Measurements from ENCODE around the gene IL36A. TPM values are rescaled to one million over a fixed set of nuclear protein-coding genes. Genes with fewer than 3 reads are reported as not detected.

Gene IL36A, protein sequence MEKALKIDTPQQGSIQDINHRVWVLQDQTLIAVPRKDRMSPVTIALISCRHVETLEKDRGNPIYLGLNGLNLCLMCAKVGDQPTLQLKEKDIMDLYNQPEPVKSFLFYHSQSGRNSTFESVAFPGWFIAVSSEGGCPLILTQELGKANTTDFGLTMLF
- total RNA-seq (2014; rRNA removed; shearing (Covaris generic)) = not detected in 2 replicates
- not detected in 2 replicates for polyA plus RNA-seq (2015; cell fraction: cytosol; rRNA removed)
- polyA plus RNA-seq (2015; cell fraction: nucleus; rRNA removed) = not detected in 2 replicates

DNA sequence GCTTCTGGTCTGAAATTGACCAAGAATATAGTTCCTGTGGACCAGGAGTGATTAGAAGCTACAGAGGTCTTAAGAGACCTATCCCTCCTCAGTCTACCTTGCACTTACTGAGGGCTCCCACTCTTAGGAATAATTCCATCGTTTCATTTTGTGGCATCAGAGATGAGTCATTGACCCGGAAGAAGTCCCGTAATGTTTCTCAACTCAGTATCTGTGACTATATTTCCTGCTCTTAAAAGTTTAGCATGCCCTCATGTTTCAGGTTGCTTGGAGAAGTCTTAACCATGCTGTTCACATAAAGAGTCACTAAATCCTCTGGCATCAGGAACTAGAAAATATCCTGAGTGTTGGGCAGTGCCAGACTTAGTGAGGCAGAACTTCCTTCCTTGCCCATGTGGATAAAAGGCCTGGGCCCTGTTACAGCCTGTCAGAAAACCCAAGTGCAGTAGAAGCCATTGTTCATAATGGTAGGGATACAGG lies at the start of gene IL36A:
Gene IL36A, plus strand, starts transcription at position 430 of the 480 bp plus-strand sequence. CDS start 413 bp downstream, outside the sequence.
- in situ Hi-C loops (cut with HindIII; ENCODE audit: low pct_unique_long_range_greater_than_20kb, low sequenced_read_pairs) = no loop called here
- no peak for DNase-seq (ENCODE audit: low read depth, low spot score)

DNA sequence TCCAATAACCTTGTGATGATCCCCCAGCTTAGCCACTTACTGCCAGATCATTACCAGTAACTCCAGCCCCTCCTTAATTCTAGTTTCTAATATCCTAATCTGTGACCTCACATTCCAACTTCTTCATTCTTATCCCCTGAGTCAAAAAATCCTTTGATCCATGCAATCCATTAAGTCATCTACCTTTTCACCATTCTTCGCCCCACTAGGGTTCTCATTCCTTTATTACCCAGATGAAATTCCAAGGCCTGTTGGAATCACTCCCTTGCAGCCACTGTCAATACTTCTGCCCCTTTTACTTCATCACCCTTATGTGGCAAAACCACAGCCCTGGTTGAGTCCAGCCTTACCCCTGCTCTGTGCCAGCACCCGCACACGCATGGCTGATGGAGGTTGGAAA lies 47.7 kb upstream of the IL36A start:
- in situ Hi-C loops (cut with HindIII; ENCODE audit: low pct_unique_long_range_greater_than_20kb, low sequenced_read_pairs) = no loop called here
- DNase-seq (ENCODE audit: low read depth, low spot score) = no peak

DNA sequence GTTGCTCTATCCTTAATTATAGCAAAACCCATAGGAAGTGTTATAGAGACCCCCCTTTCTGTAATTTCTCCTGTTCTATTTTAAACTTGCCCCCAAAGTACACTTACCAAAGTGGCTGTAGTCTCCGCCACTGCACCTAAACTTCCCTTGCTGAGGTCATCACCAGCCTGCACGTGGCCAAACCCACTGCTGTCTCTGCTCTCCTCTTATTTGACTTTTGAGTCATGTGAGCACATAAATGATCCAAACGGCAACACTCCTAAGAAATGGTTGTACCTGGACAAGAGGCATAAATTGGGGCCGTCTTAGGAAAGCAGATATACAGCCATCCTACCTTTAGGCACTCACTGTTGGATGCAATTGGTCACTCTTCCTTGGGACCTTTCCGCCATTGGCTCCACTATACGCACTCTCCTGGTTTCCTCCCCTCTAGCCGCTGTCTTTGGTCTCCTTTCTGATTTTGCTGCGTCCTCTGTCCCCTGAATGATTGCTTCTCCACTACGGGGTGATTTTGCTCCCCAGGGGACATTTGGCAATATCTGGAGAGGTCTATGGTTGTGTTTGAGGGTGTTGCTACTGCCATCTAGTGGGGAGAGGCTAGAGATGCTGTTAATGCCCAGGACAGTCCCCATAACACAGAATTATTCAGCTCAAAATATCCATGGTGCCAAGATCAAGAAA lies 46.7 kb upstream of the IL36A start:
- peak; percentile 77 for DNase-seq (ENCODE audit: low read depth, low spot score)
- in situ Hi-C loops (cut with HindIII; ENCODE audit: low pct_unique_long_range_greater_than_20kb, low sequenced_read_pairs) = no loop called here

DNA sequence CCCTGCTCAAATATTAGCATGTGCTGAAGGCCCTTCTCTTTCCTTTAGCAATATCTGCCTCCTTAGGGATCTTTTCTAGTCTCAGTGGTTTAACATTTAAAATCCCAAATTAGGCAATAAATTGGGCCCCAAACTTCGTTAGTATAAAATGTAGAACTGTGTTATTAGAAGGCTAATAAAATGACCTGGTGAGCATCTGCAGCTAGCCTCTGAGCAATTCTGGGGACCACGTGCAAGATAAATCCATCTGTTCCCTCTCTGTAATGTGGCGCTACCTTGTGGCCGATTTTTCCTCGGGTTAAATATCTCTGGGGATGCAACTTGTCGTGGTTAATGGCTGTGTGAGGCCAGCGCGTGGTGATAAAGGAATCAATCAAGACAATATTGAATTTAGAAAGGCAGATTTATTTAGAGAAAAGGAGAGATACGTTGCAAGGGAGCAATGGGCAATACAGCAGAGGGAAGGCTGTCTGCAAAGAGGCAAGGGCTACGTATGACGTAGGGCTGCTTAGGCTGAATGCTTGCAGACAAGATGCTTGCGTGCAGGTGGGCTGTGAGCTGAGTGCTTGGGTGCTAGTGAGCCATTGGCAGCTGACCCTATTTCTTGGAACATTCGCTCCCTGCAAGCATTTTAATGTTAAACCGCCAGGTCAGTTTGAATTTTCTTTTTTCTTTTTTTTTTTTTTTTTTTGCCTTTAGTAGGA lies 46.0 kb upstream of the IL36A start:
- DNase-seq (ENCODE audit: low read depth, low spot score) = peak; percentile 5
- in situ Hi-C loops (cut with HindIII; ENCODE audit: low pct_unique_long_range_greater_than_20kb, low sequenced_read_pairs) = no loop called here

DNA sequence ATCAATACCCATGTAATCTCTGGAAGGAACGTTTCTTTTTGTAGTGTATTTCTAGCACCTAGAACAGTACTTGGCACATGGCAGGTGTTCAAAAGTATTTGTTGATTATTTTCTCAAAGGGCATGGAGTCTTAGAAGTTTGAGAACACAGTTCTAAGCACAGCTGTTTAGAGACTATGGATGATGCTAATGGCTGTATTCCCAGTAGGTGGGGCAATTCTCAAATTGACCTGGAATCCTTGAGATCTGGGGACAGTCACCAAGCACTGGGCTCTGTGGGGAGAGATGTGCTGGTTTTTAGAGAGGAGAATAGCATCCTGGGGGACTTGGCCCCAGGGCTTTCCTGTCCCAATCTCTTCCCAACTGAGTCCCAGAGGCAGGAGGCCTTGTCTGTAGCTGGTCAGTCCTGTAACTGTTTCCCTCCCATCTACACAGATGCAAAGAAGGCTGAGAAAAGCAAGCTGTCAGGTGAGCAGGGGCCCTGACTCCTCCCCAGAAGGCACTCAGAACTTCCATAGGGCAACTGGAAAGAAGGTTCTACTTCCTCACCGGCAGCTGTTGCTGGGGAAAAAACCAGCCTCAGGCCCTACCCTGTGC lies 44.9 kb upstream of the IL36A start:
- DNase-seq (ENCODE audit: low read depth, low spot score) = no peak
- in situ Hi-C loops (cut with HindIII; ENCODE audit: low pct_unique_long_range_greater_than_20kb, low sequenced_read_pairs) = no loop called here

DNA sequence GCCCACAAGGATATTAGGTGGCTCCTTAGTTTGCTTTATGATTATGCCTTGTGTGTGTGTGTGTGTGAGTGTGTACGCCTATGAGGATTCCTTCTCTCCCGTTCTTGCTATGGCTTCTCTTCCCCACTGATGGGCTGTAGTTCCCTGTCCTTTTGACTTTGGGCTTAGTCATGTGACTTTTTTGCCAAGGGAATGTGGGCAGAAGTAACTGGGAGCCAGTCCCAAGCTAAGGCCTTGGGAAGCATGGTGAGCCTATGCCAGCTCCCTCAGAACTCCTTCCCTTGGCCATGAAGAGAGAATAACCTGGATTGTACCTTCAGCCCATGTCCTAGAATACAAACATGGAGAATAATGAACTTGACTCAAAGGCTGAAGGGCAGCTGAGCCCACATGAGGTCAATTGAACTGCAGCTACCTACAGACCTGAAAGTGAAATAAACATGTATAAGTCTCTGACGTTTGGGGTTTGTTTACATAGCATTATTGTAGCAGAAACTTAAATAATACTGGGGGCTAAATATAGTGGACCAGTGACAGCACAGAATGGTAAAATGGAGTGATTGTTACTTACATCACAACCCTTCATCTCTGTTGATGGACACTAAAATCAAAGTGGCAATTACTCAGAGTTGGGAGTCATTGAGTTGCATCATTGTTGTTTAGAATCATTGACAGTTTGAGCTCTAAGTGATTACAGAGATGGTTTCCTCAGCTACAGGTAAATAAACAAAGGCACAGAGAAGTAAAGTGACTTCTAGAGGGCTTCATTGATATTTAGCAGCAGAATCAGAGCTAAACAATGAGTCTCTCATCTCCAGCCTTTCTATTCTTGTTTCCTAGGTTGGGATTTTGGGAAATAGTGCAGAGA lies 42.7 kb upstream of the IL36A start:
- DNase-seq (ENCODE audit: low read depth, low spot score) = no peak
- in situ Hi-C loops (cut with HindIII; ENCODE audit: low pct_unique_long_range_greater_than_20kb, low sequenced_read_pairs) = no loop called here

DNA sequence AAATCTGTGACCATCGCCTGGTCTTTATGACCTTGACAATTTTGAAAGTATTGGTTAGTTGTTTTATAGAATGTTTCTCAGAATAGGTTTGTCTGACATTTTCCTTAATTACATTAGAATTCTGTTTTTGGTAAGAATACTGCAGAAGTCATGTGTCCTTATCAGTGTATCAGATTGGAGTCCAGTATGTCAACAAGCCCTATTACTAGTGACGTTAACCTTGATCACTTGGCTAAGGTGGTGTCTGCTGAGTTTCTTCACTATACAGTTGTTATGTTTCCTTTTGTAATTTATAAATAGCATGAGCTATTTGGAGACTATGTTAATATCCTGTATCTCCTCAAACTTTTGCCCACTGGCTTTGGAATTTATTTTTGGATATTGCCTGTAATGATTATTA lies 38.2 kb upstream of the IL36A start:
- DNase-seq (ENCODE audit: low read depth, low spot score) = no peak
- in situ Hi-C loops (cut with HindIII; ENCODE audit: low pct_unique_long_range_greater_than_20kb, low sequenced_read_pairs) = no loop called here

DNA sequence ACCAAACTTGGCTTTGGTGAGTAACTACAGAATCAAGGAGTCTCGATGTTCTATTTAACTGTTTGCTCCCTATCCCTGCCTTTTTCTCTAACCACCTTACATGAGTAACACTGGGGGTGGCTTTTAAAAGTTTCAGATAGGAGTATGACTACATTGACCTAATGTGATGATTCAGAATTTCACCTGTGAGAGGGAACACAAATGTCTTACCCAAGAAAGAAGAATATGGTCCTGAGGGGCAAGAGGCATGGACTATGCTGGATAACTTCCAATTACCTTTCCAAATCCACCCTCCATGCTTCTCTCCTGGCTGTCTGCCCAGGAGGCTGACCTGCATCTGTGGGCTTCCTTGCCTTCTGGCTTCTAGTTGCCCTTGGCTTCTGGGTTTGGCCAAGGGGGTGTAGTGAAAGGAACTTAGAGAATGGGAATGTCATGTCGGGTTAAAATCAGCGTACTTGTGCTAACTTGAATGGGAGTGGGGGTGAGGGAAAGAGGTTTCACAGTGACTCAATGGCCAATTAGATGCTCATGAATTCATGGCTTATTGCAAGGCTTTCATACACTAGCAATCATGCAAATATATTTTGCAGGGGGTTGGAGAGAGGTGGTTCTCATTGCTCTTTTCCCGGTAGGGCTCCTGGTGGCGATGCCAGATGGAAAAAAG lies 32.7 kb upstream of the IL36A start:
- no peak for DNase-seq (ENCODE audit: low read depth, low spot score)
- in situ Hi-C loops (cut with HindIII; ENCODE audit: low pct_unique_long_range_greater_than_20kb, low sequenced_read_pairs) = no loop called here

DNA sequence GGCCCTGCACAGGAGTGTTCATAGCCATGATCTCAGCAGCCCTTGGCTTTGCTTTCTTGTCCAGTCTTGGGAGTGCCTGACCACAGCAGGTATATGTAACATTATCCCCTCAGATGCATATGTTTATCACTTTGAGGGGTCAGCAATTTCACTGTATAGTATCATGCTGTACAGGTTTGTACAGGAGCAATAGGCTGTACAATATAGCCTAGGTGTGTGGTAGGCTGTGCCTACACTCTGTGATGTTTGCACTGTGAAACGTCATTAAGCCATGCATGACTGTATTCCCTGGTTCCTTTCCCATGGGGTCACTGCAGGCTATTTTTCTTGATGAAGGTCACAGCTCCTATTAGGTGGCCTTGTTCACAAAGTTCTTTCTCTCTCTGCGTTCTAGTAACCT lies 32.1 kb upstream of the IL36A start:
- DNase-seq (ENCODE audit: low read depth, low spot score) = no peak
- in situ Hi-C loops (cut with HindIII; ENCODE audit: low pct_unique_long_range_greater_than_20kb, low sequenced_read_pairs) = no loop called here

DNA sequence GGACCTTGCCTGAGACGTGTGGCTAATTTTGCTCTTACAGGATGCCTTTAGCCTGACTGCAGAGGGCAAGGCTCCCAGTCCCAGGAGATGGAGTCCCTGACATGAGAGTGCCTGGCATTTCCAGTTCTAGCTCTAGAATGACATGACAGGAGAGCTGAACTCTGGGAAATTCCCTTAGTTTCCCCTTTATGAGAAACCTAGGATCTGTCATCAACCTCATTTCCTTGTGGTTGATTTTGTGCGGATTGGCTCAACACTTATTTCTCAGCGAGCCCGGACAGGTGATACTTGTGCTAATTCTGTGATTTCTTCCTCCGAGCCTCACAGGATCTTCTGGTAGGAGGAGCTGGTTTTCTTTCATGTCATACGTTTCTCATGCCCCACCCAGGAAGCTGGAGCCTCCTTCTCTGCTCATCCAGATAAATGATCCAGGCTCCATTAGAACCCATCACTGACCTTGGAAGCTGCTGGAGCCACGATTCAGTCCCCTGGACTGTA lies 27.7 kb upstream of the IL36A start, which contains the start of gene IL36G:
Gene IL36G, plus strand, starts transcription at position 448 of the 498 bp plus-strand sequence. CDS start 633 bp downstream, outside the sequence.
- DNase-seq (ENCODE audit: low read depth, low spot score) = no peak
- in situ Hi-C loops (cut with HindIII; ENCODE audit: low pct_unique_long_range_greater_than_20kb, low sequenced_read_pairs) = no loop called here

DNA sequence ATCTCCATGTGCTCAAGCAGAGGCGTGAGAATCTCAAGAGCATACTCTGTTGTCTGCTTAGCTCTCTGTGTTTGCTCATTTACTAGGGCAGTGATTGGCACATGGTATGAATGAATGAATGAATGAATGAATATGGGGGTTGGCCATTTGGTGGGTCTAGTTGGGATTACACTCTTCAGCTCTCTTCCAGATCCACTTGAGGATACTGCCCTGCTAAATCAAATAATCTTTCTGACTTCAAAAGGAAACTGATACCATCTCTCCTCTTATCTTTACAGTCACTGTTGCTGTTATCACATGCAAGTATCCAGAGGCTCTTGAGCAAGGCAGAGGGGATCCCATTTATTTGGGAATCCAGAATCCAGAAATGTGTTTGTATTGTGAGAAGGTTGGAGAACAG lies 25.5 kb upstream of the IL36A start:
- in situ Hi-C loops (cut with HindIII; ENCODE audit: low pct_unique_long_range_greater_than_20kb, low sequenced_read_pairs) = no loop called here

DNA sequence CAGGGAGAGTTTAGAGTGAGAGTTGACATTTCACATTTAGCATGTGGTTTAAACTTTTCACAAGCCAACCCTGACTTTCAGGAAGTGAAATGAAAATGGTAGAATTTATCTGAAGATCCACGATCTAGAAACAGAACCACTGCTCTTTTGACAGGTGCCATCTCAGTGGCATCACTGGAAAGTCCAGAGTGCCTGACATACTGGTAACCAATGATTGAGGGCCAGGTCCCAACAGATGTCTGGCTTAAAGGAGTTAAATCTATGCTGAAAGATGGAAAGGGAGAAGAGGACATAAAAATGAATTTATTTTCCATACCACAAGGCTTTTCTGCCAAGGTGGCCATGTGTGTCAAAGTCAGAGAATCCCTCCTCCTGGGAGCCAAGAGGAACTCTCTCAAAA lies 24.7 kb upstream of the IL36A start:
- in situ Hi-C loops (cut with HindIII; ENCODE audit: low pct_unique_long_range_greater_than_20kb, low sequenced_read_pairs) = no loop called here
- DNase-seq (ENCODE audit: low read depth, low spot score) = no peak

More for the DNA sequence above, 25.5 kb upstream of the IL36A start:
- DNase-seq (ENCODE audit: low read depth, low spot score) = no peak

DNA sequence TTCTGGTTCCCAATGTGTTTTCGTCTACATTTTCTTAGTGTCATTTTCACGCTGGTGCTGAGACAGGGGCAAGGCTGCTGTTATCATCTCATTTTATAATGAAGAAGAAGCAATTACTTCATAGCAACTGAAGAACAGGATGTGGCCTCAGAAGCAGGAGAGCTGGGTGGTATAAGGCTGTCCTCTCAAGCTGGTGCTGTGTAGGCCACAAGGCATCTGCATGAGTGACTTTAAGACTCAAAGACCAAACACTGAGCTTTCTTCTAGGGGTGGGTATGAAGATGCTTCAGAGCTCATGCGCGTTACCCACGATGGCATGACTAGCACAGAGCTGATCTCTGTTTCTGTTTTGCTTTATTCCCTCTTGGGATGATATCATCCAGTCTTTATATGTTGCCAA lies 20.2 kb upstream of the IL36A start:
- DNase-seq (ENCODE audit: low read depth, low spot score) = no peak
- in situ Hi-C loops (cut with HindIII; ENCODE audit: low pct_unique_long_range_greater_than_20kb, low sequenced_read_pairs) = no loop called here

DNA sequence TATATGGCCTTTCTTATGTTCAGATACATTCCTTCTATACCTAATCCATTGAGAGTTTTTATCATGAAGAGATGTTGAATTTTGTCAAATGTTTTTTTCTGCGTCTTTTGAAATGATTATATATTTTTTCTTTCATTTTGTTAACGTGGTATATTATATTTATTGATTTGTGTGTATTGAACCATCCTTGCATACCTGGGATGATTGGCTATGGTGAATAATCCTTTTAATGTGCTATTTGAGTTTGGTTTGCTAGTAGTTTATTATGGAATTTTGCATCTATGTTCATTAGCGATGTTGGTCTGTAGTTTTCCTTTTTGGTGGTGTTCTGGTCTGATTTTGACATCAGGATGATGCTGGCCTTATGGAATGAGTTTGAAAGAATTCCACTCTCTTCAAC lies 15.6 kb upstream of the IL36A start:
- in situ Hi-C loops (cut with HindIII; ENCODE audit: low pct_unique_long_range_greater_than_20kb, low sequenced_read_pairs) = no loop called here
- DNase-seq (ENCODE audit: low read depth, low spot score) = no peak

DNA sequence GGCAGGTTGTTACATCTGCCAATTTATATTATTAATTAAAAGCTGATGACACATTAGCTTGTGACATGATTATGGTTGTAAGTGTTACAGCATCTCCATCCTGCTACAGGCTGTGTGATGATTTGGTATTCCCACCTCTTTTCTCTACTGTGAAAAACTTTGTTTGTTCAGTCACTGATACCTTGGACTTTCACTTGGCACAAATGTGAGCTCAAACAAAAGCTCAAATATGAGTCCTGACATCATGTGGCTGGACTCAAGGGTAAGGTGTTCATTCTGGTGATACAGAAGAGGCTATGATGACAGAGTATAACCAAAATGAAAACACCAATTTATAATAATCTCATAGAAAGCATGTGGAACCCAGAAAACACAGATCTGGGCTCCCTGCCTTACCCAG lies 11.4 kb upstream of the IL36A start:
- in situ Hi-C loops (cut with HindIII; ENCODE audit: low pct_unique_long_range_greater_than_20kb, low sequenced_read_pairs) = no loop called here
- no peak for DNase-seq (ENCODE audit: low read depth, low spot score)

DNA sequence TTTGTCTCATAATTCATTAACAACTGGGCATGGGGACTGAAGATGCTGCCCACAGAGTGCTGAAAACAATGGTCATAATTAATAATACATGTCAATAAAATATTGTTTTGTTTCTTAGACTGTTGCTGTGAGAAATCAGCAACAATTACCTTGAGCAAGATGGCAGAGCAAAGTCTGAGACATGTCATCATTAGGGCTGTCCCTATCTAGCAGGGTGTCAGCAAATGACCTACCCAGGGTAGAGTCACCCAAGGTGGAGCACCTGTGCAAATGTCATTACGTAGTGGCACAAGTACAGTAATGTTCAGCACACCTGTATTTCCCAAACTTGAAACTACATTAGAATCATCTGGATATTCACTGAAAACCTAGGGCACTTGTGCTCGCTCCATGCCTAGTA lies 10.6 kb upstream of the IL36A start:
- in situ Hi-C loops (cut with HindIII; ENCODE audit: low pct_unique_long_range_greater_than_20kb, low sequenced_read_pairs) = no loop called here
- DNase-seq (ENCODE audit: low read depth, low spot score) = no peak

Data from SK-MEL-5 (cell line).